ENCODE data around the gene ASPG.

The ASPG gene

GRCh38 chr14:104094709-104095425, 9.4 kb downstream of the ASPG start:
- DNase-seq = no peak

GRCh38 chr14:104095426-104096310, 10.2 kb downstream of the ASPG start:
- DNase-seq = no peak

GRCh38 chr14:104096318-104096717, 10.8 kb downstream of the ASPG start:
- DNase-seq = no peak

GRCh38 chr14:104096751-104097700, 11.5 kb downstream of the ASPG start:
- DNase-seq = no peak

GRCh38 chr14:104098272-104099095, 13.0 kb downstream of the ASPG start:
- DNase-seq = no peak

GRCh38 chr14:104099096-104100041, 13.9 kb downstream of the ASPG start:
- DNase-seq = no peak

- no peak for DNase-seq
Measured at GRCh38 chr14:104100171-104101085, 14.9 kb downstream of the ASPG start.

GRCh38 chr14:104101086-104101621, 15.7 kb downstream of the ASPG start:
- no peak for DNase-seq

- no peak for DNase-seq
Measured at GRCh38 chr14:104101651-104102281, 16.3 kb downstream of the ASPG start.

GRCh38 chr14:104102282-104102914, 16.9 kb downstream of the ASPG start:
- no peak for DNase-seq

GRCh38 chr14:104103061-104103445, 17.6 kb downstream of the ASPG start:
- no peak for DNase-seq

- DNase-seq = no peak
Measured at GRCh38 chr14:104103446-104104075, 18.1 kb downstream of the ASPG start.

GRCh38 chr14:104104076-104104901, 18.8 kb downstream of the ASPG start:
- DNase-seq = no peak

- DNase-seq = no peak
Measured at GRCh38 chr14:104105071-104105821, 19.7 kb downstream of the ASPG start.

GRCh38 chr14:104105822-104106470, 20.4 kb downstream of the ASPG start:
- no peak for DNase-seq

Measured in cortex of kidney (tissue), 1 donor.